Esophagus muscularis mucosa (tissue), 2 donors: ENCODE measurements around the gene CBFA2T3.

Experiments
- POLR2A ChIP-seq: fragments of 450-650 bp; IDR thresholded peaks from one replicate; pipeline ENCODE4 v1.6.1; 2017; ENCODE audit warnings: antibody characterized with exemption, moderate library complexity, mild to moderate bottlenecking, low read depth
- POLR2AphosphoS5 ChIP-seq, 2 donors: sonication (generic); formaldehyde crosslinking; IDR thresholded peaks; one replicate each; pipeline ENCODE4 v1.6.1; 2017; ENCODE audit warnings: antibody characterized with exemption in 2 of 2

- TF ChIP-seq POLR2A (no peak), POLR2AphosphoS5 (IDR thresholded peaks at IDR 0.05) (no peak)
Measured at GRCh38 chr16:88843256-88843655, 133.8 kb downstream of the CBFA2T3 start.
